HG03039 (cell line): Measurements from ENCODE around the gene NTN1.

Experiments used
- ATAC-seq: cut with Tn5 transposase; IDR thresholded peaks from one replicate; pipeline ENCODE4 v1.9.1; 2021; ENCODE audit warnings: mild to moderate bottlenecking, moderate library complexity; ENCODE audit not compliant: unreplicated experiment

NTN1 gene

GRCh38 chr17:9035249-9035648 is 13.9 kb downstream of the NTN1 start:
- ATAC-seq: no peak

GRCh38 chr17:9036336-9036735 is 15.0 kb downstream of the NTN1 start:
- no peak for ATAC-seq

GRCh38 chr17:9037736-9038135 is 16.4 kb downstream of the NTN1 start:
- ATAC-seq: no peak

DNA sequence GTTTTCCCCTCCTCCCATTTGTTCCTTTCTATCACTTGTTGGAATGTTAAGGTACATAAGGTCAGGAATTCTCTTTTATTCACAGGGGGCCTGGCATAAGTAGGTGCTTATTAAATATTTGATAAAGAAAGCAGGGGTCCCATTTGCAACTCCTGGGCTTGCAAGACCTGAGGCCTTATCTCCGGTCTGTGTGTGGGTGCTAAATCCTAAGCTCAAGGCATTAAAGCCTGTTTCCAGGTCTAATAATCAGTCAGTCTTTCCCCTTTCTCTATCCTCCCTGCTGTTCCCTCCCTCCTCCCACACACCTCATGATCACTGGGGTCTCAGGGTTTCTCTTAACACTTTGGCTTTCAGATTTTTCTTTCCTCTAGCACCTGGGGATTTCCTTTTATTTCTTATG is 17.1 kb downstream of the NTN1 start:
- ATAC-seq: no peak

DNA sequence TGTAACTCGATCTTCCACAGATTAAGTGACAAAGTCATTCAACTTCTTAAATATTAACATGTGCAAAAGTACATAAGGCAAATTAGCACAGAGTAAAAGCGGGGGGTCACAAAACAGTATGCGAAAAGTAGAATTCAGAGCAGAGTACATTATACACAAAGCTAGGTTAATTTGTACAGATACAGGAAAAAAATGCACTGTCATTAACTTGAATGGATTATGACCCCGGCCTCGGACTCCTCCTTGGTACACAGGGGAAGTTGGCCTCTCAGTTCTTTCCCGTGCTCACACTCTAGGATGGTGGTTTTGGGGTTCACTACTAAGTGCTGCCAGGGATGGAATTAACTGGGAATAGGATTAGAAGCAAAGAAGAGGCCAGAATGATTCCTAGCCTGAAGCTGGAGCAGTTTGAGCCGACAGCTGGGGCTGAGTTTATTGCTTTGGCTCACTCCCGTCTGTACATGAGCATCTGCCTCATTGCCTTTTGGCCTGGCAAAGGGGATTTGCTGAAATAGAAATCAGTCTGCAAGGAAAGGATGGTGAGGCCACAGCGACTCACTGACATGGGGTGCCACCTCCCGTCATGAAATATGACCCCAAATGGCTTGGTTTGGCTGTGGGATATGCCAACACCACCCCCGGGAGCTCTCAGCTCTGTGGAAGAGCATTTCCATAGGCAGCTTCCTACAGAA is 23.6 kb downstream of the NTN1 start:
- no peak for ATAC-seq

GRCh38 chr17:9050801-9051401 is 29.6 kb downstream of the NTN1 start:
- ATAC-seq: no peak

- ATAC-seq: no peak
Observed at GRCh38 chr17:9051561-9051960, 30.3 kb downstream of the NTN1 start.

- no peak for ATAC-seq
Observed at GRCh38 chr17:9052921-9053320, 31.6 kb downstream of the NTN1 start.

DNA sequence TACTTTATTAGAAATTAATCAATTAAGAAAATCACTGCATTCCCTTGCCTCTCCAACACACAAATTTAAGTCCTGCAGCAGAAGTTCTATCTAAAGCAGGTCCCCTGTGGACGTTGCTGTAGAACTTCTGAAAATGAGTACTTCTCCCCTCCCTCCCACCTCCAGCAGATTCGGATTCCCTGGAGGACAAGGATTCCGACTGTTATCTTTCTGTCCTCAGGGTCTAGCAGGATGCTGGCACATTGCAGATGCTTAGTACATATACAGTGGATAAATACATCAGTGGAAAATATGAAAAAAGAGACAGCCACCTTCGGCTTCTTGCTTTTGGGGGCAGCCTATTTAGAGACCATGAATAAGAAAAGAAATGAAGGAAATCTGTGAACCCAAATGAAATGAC is 32.1 kb downstream of the NTN1 start:
- ATAC-seq: no peak

DNA sequence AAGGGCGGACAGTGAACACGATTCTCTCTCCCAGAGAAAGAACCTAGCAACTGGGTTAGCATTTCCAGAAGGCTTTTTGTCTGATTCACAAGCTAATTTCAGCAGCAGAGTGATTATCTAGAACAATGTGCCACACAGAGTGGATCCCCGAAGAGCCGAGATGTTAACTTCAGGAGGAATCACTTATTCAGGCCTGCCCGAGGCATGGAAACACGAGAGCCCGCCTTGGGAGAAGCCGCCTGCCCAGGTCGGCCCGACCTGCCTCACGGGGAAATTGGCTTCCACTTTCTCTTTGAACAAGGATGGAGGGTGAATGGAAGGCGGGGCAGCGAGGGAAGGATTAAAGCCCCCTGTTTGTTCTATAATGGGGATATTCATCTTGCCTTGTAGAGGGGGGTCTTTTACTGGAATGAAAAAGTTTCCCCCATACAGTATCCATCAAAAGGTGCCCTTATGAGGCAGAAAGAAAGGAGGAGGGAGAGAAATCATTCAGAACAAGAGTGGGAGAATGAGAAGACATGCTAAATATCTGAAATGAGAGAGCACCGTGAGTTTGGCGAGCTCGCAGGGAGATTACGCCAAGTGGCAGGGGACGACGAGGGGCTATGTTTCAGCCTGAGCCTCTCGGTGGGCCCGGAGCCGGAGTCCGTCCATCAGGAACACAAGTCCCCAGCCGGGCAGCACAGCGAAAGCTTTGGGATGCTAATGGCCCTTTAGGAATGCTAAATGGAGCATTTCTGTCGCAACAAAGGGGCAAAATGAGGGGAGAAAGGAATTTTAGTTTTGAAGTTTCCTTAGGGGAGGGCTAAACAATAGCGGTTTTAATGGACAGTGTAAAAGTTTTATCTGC is 33.0 kb downstream of the NTN1 start:
- no peak for ATAC-seq

DNA sequence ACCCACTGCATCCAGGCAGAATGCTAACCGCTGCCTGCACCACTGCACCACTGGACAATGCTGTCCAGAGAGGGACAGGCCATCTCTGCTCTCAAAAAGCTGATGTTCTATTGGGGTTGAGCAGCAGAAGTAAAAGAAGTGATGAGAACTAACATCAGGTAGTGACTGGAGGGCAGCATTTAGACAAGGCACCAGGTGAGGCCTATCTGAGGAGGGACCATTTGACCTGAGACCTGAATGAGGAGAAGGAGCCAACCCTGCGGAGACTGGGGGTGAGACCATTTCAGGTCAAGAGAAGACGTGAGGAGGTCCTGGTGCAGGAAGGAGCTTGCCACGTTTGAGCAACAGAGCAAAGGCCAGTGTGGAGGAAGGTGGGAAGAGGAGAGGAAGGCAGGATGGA is 34.0 kb downstream of the NTN1 start:
- ATAC-seq: no peak

- no peak for ATAC-seq
Observed at GRCh38 chr17:9056566-9056965, 35.3 kb downstream of the NTN1 start.

GRCh38 chr17:9057310-9057709 is 36.0 kb downstream of the NTN1 start:
- no peak for ATAC-seq

DNA sequence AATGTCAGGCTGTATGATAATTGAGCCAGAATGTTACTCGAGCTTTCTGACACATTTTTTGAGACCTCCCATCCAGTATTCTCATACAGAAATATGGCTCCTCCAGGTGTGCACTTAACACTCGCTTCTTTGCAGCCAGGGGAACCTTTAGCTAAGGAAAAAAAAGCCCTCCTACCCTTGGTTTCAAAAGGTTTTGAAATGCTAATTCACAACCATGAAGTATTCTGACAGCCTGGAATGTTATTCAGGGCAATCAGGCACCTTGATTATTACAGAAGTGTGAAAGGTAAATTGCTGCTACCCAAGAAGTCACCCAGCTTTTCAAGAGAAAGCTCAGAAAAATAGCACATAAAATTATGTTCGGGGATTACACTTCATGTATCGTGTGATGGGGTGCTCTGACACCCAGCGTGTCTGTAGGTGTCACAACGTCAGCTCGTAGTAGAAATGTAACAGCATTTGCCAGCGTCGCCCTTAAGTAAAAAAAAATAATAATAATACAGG is 41.1 kb downstream of the NTN1 start:
- ATAC-seq: no peak

- no peak for ATAC-seq
Observed at GRCh38 chr17:9064311-9064834, 43.1 kb downstream of the NTN1 start.

DNA sequence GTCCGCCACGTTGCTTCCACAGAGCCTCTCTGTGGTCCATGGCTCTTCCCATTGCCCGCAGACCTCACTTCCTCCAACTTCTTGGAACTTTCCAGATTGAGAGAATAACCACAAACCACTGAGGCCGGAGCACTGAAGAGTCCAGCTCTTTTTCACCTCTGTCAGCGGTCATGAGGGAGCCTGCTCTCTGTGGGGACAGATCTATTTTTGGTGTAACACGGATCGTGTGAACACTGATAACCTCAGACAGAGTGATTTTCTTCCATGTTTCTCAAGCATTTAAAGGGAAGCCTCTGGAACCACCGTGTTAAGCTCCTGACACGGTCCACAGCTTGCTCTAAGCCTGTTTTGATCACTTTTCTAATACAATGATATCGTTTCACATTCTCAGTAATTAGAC is 49.7 kb downstream of the NTN1 start:
- no peak for ATAC-seq

DNA sequence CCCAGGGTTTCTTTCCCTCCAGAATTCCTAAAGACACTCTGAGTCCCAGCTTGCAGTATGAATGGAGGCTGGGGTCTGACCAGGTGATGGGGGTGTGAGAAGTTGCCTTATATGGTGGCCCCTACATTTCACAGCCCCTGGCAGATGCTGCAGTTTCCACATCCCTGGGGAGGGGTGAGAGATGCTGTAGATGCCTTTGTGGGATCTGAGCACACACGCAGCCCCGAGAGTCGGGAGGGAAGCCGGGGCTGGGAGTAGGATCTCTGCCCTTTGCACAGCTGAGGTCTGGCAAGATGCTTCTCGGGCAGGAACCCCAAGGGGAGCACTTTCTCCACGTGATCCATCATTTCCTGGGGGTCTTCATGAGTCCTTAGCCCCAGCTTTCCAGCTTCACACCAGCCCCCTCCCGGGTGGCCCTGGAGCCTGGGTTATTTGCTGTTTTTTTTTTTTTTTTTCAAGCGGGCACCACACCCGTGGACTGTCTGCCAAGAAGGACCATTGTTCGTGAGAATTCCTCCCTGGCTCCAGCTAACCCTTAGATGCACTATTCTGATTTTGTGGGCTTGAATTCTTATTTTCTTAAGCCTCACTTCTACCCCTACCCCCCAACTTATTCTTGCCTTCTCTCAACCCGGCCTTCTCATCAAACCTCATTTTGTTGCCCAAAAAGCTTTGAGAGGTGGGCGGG is 50.6 kb downstream of the NTN1 start:
- no peak for ATAC-seq

GRCh38 chr17:9072696-9073339 is 51.5 kb downstream of the NTN1 start:
- no peak for ATAC-seq

- no peak for ATAC-seq
Observed at GRCh38 chr17:9074131-9074530, 52.8 kb downstream of the NTN1 start.

- no peak for ATAC-seq
Observed at GRCh38 chr17:9079461-9080103, 58.3 kb downstream of the NTN1 start.
